Nephron progenitor cell (in vitro differentiated cells): ENCODE data around the gene PTPA.
"Not testable (repeated sequence)": the region's sequence is repeated elsewhere in the genome, so short reads cannot be mapped to it uniquely, and the experiment has no call there.

Source experiments
- DNase-seq: peaks from one replicate; pipeline ENCODE4 v3.0.0; 2021
- H3K27ac Mint-ChIP-seq: 2 replicates; pipeline ENCODE4 v1.8.0; 2021; ENCODE audit warnings: mild to moderate bottlenecking, moderate library complexity, mixed read lengths
- H3K27me3 Mint-ChIP-seq: 2 replicates; pipeline ENCODE4 v1.8.0; 2021; ENCODE audit warnings: mild to moderate bottlenecking, low read depth, mixed read lengths; ENCODE audit not compliant: poor library complexity
- H3K36me3 Mint-ChIP-seq: 2 replicates; pipeline ENCODE4 v1.8.0; 2021; ENCODE audit warnings: low read depth, mixed read lengths
- H3K4me1 Mint-ChIP-seq: 2 replicates; pipeline ENCODE4 v1.8.0; 2021; ENCODE audit warnings: mixed read lengths
- H3K4me3 Mint-ChIP-seq: 2 replicates; pipeline ENCODE4 v1.8.0; 2021; ENCODE audit warnings: mild to moderate bottlenecking, moderate library complexity, mixed read lengths
- H3K9me3 Mint-ChIP-seq: 2 replicates; pipeline ENCODE4 v1.8.0; 2021; ENCODE audit warnings: mild to moderate bottlenecking, moderate library complexity, mixed read lengths
- CTCF ChIP-seq: fragments of 200-600 bp; sonication (generic); IDR thresholded peaks from 2 replicates; pipeline ENCODE4 v1.5.0; 2021; ENCODE audit warnings: antibody characterized with exemption

Gene PTPA

GRCh38 chr9:129160712-129161533, 49.7 kb downstream of the PTPA start:
- peaks cover 9% of the 10 kb centered on the region for H3K4me1 Mint-ChIP-seq

GRCh38 chr9:129161534-129161837, 50.3 kb downstream of the PTPA start:
- H3K27ac Mint-ChIP-seq = no peak overlapping the region
- peaks cover 8% of the 10 kb centered on the region for H3K9me3 Mint-ChIP-seq
- no peak for TF ChIP-seq CTCF
- peaks cover 10% of the 10 kb centered on the region for H3K27me3 Mint-ChIP-seq
- H3K4me1 Mint-ChIP-seq = peaks cover 15% of the 10 kb centered on the region
- no peak for DNase-seq
- H3K4me3 Mint-ChIP-seq = no peak overlapping the region
- H3K36me3 Mint-ChIP-seq = peaks cover 29% of the 10 kb centered on the region

More at GRCh38 chr9:129160712-129161533, 49.7 kb downstream of the PTPA start:
- peaks cover 8% of the 10 kb centered on the region for H3K9me3 Mint-ChIP-seq
- no peak for TF ChIP-seq CTCF
- peaks cover 29% of the 10 kb centered on the region for H3K36me3 Mint-ChIP-seq
- H3K27ac Mint-ChIP-seq = no peak overlapping the region
- no peak overlapping the region for H3K4me3 Mint-ChIP-seq
- peaks cover 10% of the 10 kb centered on the region for H3K27me3 Mint-ChIP-seq
- no peak for DNase-seq

DNA sequence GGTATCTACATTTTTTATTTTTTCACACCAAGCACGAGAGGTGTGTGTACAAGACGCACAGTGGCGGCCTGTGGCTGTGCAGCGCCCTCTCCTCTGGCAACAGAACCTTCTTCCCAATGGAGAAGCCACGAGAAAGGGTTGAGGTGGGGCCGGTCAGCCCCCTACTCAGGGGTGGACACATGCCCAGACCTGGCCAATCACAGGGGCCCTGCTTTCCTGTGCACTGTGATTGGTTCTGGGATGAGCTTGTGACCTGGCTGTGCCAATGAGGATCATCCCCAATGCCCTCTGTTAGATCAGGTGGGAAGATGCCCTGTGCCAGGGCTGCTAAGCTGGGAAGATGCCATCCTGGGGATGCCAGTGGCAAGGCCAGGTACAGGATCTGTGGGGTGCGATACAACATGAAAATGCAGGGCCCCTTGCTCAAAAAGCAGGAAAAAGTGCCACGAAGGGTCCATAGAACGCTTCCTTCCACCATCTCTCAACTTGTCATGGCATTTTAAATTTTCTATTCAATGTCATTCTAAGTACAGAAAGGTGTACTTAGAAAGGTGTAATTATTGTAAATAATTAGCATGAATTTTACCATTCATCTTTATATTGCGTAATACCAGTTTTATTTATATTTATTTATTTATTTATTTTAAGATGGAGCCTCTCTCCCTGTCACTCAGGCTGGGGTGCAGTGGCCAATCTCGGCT, 51.4 kb downstream of the PTPA start:
- TF ChIP-seq CTCF = no peak
- peaks cover 27% of the 10 kb centered on the region for H3K4me1 Mint-ChIP-seq
- peaks cover 8% of the 10 kb centered on the region for H3K9me3 Mint-ChIP-seq
- H3K27ac Mint-ChIP-seq = no peak overlapping the region
- peaks cover 29% of the 10 kb centered on the region for H3K36me3 Mint-ChIP-seq
- H3K4me3 Mint-ChIP-seq = no peak overlapping the region
- no peak for DNase-seq
- H3K27me3 Mint-ChIP-seq = peaks cover 10% of the 10 kb centered on the region

- H3K27me3 Mint-ChIP-seq = peaks cover 10% of the 10 kb centered on the region
- H3K4me3 Mint-ChIP-seq, H3K27ac Mint-ChIP-seq, DNase-seq, H3K9me3 Mint-ChIP-seq: not testable (repeated sequence)
- H3K36me3 Mint-ChIP-seq = peaks cover 29% of the 10 kb centered on the region
- peaks cover 32% of the 10 kb centered on the region for H3K4me1 Mint-ChIP-seq
These were observed 52.0 kb downstream of the PTPA start for GRCh38 chr9:129163198-129163670.

GRCh38 chr9:129163753-129164152, 52.5 kb downstream of the PTPA start:
- DNase-seq = no peak
- Mint-ChIP-seq H3K4me3 (no peak overlapping the region), H3K9me3 (peaks cover 8% of the 10 kb centered on the region), H3K27me3 (peaks cover 10% of the 10 kb centered on the region), H3K36me3 (peaks cover 28% of the 10 kb centered on the region), H3K4me1 (peaks cover 33% of the 10 kb centered on the region), H3K27ac (no peak overlapping the region)
- no peak for TF ChIP-seq CTCF

GRCh38 chr9:129164246-129164930, 53.2 kb downstream of the PTPA start:
- H3K36me3 Mint-ChIP-seq = peaks cover 23% of the 10 kb centered on the region
- TF ChIP-seq CTCF = no peak
- peaks cover 10% of the 10 kb centered on the region for H3K27me3 Mint-ChIP-seq
- no peak overlapping the region for H3K4me3 Mint-ChIP-seq
- peak overlapping the region; percentile 76 for H3K27ac Mint-ChIP-seq
- no peak for DNase-seq
- H3K9me3 Mint-ChIP-seq = peaks cover 8% of the 10 kb centered on the region
- peaks cover 33% of the 10 kb centered on the region for H3K4me1 Mint-ChIP-seq
